DOHH2 (cell line): ENCODE data around the gene DRAXIN.

ENCODE experiments used
- EZH2phosphoT487 ChIP-seq: fragments of 200-600 bp; sonication (generic); IDR thresholded peaks from 2 replicates; pipeline ENCODE4 v1.6.1; 2017; ENCODE audit warnings: borderline replicate concordance, mild to moderate bottlenecking, antibody characterized with exemption, low read length, moderate library complexity, mixed read lengths
- TF ChIP-seq, protein P1 (sequence below): fragments of 200-600 bp; sonication (generic); IDR thresholded peaks from one replicate; pipeline ENCODE4 v1.5.1; 2014; ENCODE audit warnings: antibody characterized with exemption, mild to moderate bottlenecking, low read depth, low read length; ENCODE audit not compliant: poor library complexity, severe bottlenecking

DNA sequence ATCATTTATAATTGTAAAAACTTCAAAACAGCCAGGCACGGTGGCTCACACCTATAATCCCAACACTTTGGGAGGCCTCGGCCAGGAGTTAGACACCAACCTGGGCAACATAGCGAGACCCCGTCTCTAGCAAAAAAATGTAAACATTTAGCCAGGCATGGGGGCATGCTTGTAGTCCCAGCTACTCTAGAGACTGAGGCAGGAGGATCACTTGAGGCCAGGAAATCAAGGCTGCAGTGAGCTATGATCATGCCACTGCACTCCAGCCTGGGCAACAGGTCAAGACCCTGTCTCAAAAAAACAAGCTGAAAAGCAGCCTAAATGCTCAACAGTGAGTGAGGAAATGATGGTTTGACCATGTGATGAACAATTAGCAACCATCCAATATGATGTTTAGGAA, 77.8 kb downstream of the DRAXIN start:
- TF ChIP-seq, protein P1, sequence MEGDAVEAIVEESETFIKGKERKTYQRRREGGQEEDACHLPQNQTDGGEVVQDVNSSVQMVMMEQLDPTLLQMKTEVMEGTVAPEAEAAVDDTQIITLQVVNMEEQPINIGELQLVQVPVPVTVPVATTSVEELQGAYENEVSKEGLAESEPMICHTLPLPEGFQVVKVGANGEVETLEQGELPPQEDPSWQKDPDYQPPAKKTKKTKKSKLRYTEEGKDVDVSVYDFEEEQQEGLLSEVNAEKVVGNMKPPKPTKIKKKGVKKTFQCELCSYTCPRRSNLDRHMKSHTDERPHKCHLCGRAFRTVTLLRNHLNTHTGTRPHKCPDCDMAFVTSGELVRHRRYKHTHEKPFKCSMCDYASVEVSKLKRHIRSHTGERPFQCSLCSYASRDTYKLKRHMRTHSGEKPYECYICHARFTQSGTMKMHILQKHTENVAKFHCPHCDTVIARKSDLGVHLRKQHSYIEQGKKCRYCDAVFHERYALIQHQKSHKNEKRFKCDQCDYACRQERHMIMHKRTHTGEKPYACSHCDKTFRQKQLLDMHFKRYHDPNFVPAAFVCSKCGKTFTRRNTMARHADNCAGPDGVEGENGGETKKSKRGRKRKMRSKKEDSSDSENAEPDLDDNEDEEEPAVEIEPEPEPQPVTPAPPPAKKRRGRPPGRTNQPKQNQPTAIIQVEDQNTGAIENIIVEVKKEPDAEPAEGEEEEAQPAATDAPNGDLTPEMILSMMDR = no peak
- TF ChIP-seq EZH2phosphoT487 = no peak
